Panc1 (cell line): ENCODE measurements around the gene RASD2. TPM values are rescaled to one million over a fixed set of nuclear protein-coding genes. Genes with fewer than 3 reads are reported as not detected.
"Not testable (repeated sequence)": the region's sequence is repeated elsewhere in the genome, so short reads cannot be mapped to it uniquely, and the experiment has no call there.

Experiments
- ATAC-seq: fragments of 200-7000 bp; cut with Tn5 transposase; 2 replicates; pipeline ENCODE4 v1.9.1; 2020; ENCODE audit warnings: mild to moderate bottlenecking, moderate library complexity
- BruUV-seq: library from RNA; stranded (reverse); fragments of 400-500 nt; replicated peaks from 2 replicates; lab custom pipeline; 2021; lab: Mats Ljungman, UMichigan
- CTCF ChIA-PET: fragments of 300-600 bp; sonication (Branson Sonifier 250); formaldehyde crosslinking; loops from one replicate; lab custom pipeline; 2022; ENCODE audit warnings: antibody characterized with exemption; lab: Charles Lee
- POLR2A ChIA-PET: fragments of 300-600 bp; sonication (Branson Sonifier 250); formaldehyde crosslinking; loops from one replicate; lab custom pipeline; 2022; ENCODE audit warnings: antibody characterized with exemption; lab: Charles Lee
- DNase-seq: peaks from one replicate; pipeline ENCODE4 v3.0.0-alpha.2; 2010; ENCODE audit warnings: low read depth, low spot score
- H3K27ac ChIP-seq: 2 replicates; pipeline ENCODE4 v1.5.1; 2011; ENCODE audit warnings: mild to moderate bottlenecking, low read length, inconsistent platforms
- H3K27me3 ChIP-seq: fragments of 200-500 bp; sonication (Bioruptor generic); 2 replicates; pipeline ENCODE4 v1.6.0; 2014; ENCODE audit warnings: low read length, inconsistent platforms; ENCODE audit not compliant: control insufficient read depth, insufficient read depth
- H3K36me3 ChIP-seq: fragments of 200-500 bp; sonication (Bioruptor generic); 2 replicates; pipeline ENCODE4 v1.5.1; 2014; ENCODE audit warnings: inconsistent platforms, mild to moderate bottlenecking, low read length, moderate library complexity; ENCODE audit not compliant: control insufficient read depth, insufficient read depth
- H3K4me1 ChIP-seq: 2 replicates; pipeline ENCODE4 v1.5.1; 2011; ENCODE audit warnings: inconsistent platforms, mild to moderate bottlenecking, low read length, moderate library complexity; ENCODE audit not compliant: control insufficient read depth, insufficient read depth
- H3K4me3 ChIP-seq, 2 experiments: 2 replicates each; pipeline ENCODE4 v1.5.1; 2011 to 2012; ENCODE audit warnings: low read depth in 2 of 2, low read length in 2 of 2, mild to moderate bottlenecking in 2 of 2, inconsistent platforms in 1 of 2, moderate library complexity in 1 of 2
- H3K9me3 ChIP-seq: fragments of 200-500 bp; sonication (Bioruptor generic); 2 replicates; pipeline ENCODE4 v1.5.1; 2014; ENCODE audit warnings: low read depth, mild to moderate bottlenecking, inconsistent platforms, low read length, moderate library complexity; ENCODE audit not compliant: control insufficient read depth, insufficient read depth
- CTCF ChIP-seq: fragments of 450-650 bp; IDR thresholded peaks from 2 replicates; pipeline ENCODE4 v1.5.1; 2017; ENCODE audit warnings: mild to moderate bottlenecking
- POLR2AphosphoS5 ChIP-seq: IDR thresholded peaks from 2 replicates; pipeline ENCODE4 v1.6.1; 2012; ENCODE audit warnings: mild to moderate bottlenecking, low read depth, low read length, moderate library complexity
- SIN3A ChIP-seq: IDR thresholded peaks from 2 replicates; pipeline ENCODE4 v1.6.1; 2012; ENCODE audit warnings: low read depth, mild to moderate bottlenecking, low read length, moderate library complexity, borderline replicate concordance; ENCODE audit not compliant: insufficient read depth
- TCF7L2 ChIP-seq: IDR thresholded peaks from 2 replicates; pipeline ENCODE4 v1.6.1; 2011; ENCODE audit warnings: mild to moderate bottlenecking, low read depth, low read length, inconsistent platforms
- in situ Hi-C: cut with HindIII; loops from 2 replicates; pipeline ENCODE4 v1.10.0; 2016; ENCODE audit warnings: low sequenced_read_pairs, low pct_unique_long_range_greater_than_20kb
- intact Hi-C: fragments of 100-400 bp; cut with micrococcal nuclease; formaldehyde crosslinking; loops from one replicate; pipeline ENCODE4 v1.10.0; 2022; ENCODE audit not compliant: unreplicated experiment
- total RNA-seq: library from RNA; stranded (reverse); gene quantifications from one replicate; pipeline ENCODE4 v1.2.1, GENCODE V29; 2021; ENCODE audit not compliant: unreplicated experiment
- TF ChIP-seq, protein P1 (sequence below), 2 experiments: IDR thresholded peaks; 2 replicates each; pipeline ENCODE4 v1.6.1; 2011 to 2012; ENCODE audit warnings: low read depth in 2 of 2, control low read depth in 1 of 2, low read length in 1 of 2, mild to moderate bottlenecking in 1 of 2, moderate library complexity in 1 of 2; ENCODE audit not compliant: insufficient read depth in 1 of 2

RASD2 gene
- total RNA-seq, 1 experiment from 2014 or later, result 26.7 TPM

- ATAC-seq, result no peak
- no TSS peak for BruUV-seq
- CTCF ChIA-PET, result no interaction called here
- TF ChIP-seq SIN3A, result no peak
- intact Hi-C loops, result no loop called here
- Histone ChIP-seq H3K27ac (no peak overlapping the region), H3K36me3 (no peaks in the 10 kb centered on the region), H3K9me3 (no peaks in the 10 kb centered on the region), H3K4me3 (no peak overlapping the region), H3K27me3 (no peaks in the 10 kb centered on the region), H3K4me1 (no peaks in the 10 kb centered on the region)
- in situ Hi-C loops, result no loop called here
- no peak for DNase-seq
- POLR2A ChIA-PET, result interaction anchor here (0.6 kb wide), 1 partner anchor 9 kb away, joined by 3 read pairs; no protein-coding TSS in a partner anchor
Measured at GRCh38 chr22:35514366-35514765, 26.3 kb upstream of the RASD2 start.

DNA sequence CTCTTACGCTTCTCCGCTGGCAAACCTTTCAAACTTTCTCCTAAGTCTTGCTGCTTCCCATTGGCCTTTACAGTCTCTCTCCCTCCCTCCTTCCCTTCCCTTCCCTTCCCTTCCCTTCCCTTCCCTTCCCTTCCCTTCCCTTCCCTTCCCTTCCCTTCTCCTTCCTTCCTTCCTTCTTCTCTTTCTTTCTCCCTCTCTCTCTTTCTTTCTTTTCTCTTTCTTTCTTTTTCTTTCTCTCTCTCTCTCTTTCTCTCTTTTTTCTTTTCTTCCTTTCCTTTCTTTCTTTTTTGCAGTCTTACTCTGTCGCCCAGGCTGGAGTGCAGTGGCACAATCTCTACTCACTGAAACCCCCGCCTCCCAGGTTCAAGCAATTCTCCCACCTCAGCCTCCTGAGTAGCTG is 24.7 kb upstream of the RASD2 start:
- H3K27me3 ChIP-seq, DNase-seq, BruUV-seq, POLR2A ChIA-PET, H3K4me3 ChIP-seq, ATAC-seq, in situ Hi-C loops, H3K4me1 ChIP-seq, intact Hi-C loops, CTCF ChIA-PET, H3K36me3 ChIP-seq, H3K27ac ChIP-seq, H3K9me3 ChIP-seq: not testable (repeated sequence)

GRCh38 chr22:35516723-35517122 is 23.9 kb upstream of the RASD2 start:
- in situ Hi-C loops, result no loop called here
- Histone ChIP-seq H3K4me3 (no peak overlapping the region), H3K4me1 (no peaks in the 10 kb centered on the region), H3K9me3 (no peaks in the 10 kb centered on the region), H3K36me3 (no peaks in the 10 kb centered on the region), H3K27ac (no peak overlapping the region), H3K27me3 (no peaks in the 10 kb centered on the region)
- no peak for DNase-seq
- ATAC-seq, result no peak
- TF ChIP-seq, protein P1, sequence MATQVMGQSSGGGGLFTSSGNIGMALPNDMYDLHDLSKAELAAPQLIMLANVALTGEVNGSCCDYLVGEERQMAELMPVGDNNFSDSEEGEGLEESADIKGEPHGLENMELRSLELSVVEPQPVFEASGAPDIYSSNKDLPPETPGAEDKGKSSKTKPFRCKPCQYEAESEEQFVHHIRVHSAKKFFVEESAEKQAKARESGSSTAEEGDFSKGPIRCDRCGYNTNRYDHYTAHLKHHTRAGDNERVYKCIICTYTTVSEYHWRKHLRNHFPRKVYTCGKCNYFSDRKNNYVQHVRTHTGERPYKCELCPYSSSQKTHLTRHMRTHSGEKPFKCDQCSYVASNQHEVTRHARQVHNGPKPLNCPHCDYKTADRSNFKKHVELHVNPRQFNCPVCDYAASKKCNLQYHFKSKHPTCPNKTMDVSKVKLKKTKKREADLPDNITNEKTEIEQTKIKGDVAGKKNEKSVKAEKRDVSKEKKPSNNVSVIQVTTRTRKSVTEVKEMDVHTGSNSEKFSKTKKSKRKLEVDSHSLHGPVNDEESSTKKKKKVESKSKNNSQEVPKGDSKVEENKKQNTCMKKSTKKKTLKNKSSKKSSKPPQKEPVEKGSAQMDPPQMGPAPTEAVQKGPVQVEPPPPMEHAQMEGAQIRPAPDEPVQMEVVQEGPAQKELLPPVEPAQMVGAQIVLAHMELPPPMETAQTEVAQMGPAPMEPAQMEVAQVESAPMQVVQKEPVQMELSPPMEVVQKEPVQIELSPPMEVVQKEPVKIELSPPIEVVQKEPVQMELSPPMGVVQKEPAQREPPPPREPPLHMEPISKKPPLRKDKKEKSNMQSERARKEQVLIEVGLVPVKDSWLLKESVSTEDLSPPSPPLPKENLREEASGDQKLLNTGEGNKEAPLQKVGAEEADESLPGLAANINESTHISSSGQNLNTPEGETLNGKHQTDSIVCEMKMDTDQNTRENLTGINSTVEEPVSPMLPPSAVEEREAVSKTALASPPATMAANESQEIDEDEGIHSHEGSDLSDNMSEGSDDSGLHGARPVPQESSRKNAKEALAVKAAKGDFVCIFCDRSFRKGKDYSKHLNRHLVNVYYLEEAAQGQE (IDR thresholded peaks at IDR 0.05; ENCODE audit: insufficient read depth in 1 of 2, low read depth in 2 of 2, low read length in 1 of 2), result no peak
- TF ChIP-seq POLR2AphosphoS5 (no peak), CTCF (no peak), TCF7L2 (no peak), SIN3A (no peak)
- ChIA-PET CTCF (no interaction called here), POLR2A (no interaction called here)
- intact Hi-C loops, result no loop called here
- BruUV-seq, result no TSS peak
